IPS-20b (cell line): ENCODE data around the gene UVRAG.
"Not testable (repeated sequence)": the region's sequence is repeated elsewhere in the genome, so short reads cannot be mapped to it uniquely, and the experiment has no call there.

Experiments
- H3K27ac ChIP-seq: one replicate; pipeline ENCODE4 v1.5.1; 2013; ENCODE audit warnings: low read length
- H3K27me3 ChIP-seq: 2 replicates; pipeline ENCODE4 v1.6.1; 2013; ENCODE audit warnings: mild to moderate bottlenecking, low read length, inconsistent platforms; ENCODE audit not compliant: insufficient read depth
- H3K36me3 ChIP-seq: 2 replicates; pipeline ENCODE4 v1.6.1; 2013; ENCODE audit warnings: low read depth, mild to moderate bottlenecking, inconsistent platforms, low read length, moderate library complexity; ENCODE audit not compliant: insufficient read depth
- H3K4me1 ChIP-seq: 2 replicates; pipeline ENCODE4 v1.6.1; 2013; ENCODE audit warnings: mild to moderate bottlenecking, control low read depth, inconsistent platforms, low read length, moderate library complexity; ENCODE audit not compliant: insufficient read depth
- H3K4me3 ChIP-seq: 2 replicates; pipeline ENCODE4 v1.5.1; 2013; ENCODE audit warnings: mild to moderate bottlenecking, low read length, inconsistent platforms
- H3K9ac ChIP-seq: 2 replicates; pipeline ENCODE4 v1.6.1; 2013; ENCODE audit warnings: low read depth, mild to moderate bottlenecking, inconsistent platforms, low read length, moderate library complexity
- H3K9me3 ChIP-seq: 2 replicates; pipeline ENCODE4 v1.6.1; 2013; ENCODE audit warnings: mild to moderate bottlenecking, low read depth, low read length, inconsistent platforms; ENCODE audit not compliant: insufficient read depth

UVRAG gene

GRCh38 chr11:75853563-75853962, 38.6 kb downstream of the UVRAG start:
- not testable (repeated sequence) for H3K4me1 ChIP-seq, H3K27ac ChIP-seq, H3K4me3 ChIP-seq, H3K36me3 ChIP-seq, H3K27me3 ChIP-seq, H3K9ac ChIP-seq, H3K9me3 ChIP-seq

DNA sequence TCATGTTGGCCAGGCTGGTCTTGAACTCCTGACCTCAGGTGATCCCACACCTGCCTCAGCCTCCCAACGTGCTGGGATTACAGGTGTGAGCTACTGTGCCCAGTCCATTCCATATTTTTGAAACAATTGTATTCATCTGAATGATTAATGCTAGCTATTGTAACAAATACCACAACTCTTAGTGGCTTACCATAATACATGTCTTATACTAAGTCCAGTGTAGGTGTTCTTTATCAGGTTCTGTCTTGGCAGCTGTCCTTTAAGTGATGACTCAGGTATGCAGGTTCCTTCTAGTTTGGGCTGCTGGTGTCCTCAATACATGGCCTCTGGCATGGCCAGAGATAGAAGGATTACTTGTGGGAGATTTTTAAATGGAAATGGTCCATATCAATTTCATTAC, 39.0 kb downstream of the UVRAG start:
- no peaks in the 10 kb centered on the region for H3K4me1 ChIP-seq
- H3K9me3 ChIP-seq: no peaks in the 10 kb centered on the region
- H3K9ac ChIP-seq: no peak overlapping the region
- no peak overlapping the region for H3K4me3 ChIP-seq
- no peaks in the 10 kb centered on the region for H3K36me3 ChIP-seq
- H3K27ac ChIP-seq: no peak overlapping the region
- no peaks in the 10 kb centered on the region for H3K27me3 ChIP-seq

- H3K27ac ChIP-seq: no peak overlapping the region
- no peak overlapping the region for H3K4me3 ChIP-seq
- no peaks in the 10 kb centered on the region for H3K4me1 ChIP-seq
- H3K9me3 ChIP-seq: no peaks in the 10 kb centered on the region
- no peaks in the 10 kb centered on the region for H3K36me3 ChIP-seq
- no peaks in the 10 kb centered on the region for H3K27me3 ChIP-seq
- no peak overlapping the region for H3K9ac ChIP-seq
Observed at GRCh38 chr11:75855206-75855605, 40.2 kb downstream of the UVRAG start.

- no peaks in the 10 kb centered on the region for H3K36me3 ChIP-seq
- no peaks in the 10 kb centered on the region for H3K4me1 ChIP-seq
Observed at GRCh38 chr11:75856912-75857311, 41.9 kb downstream of the UVRAG start.

GRCh38 chr11:75858042-75858441, 43.0 kb downstream of the UVRAG start:
- no peaks in the 10 kb centered on the region for H3K9me3 ChIP-seq
- no peak overlapping the region for H3K27ac ChIP-seq
- no peaks in the 10 kb centered on the region for H3K36me3 ChIP-seq
- no peaks in the 10 kb centered on the region for H3K27me3 ChIP-seq
- H3K4me1 ChIP-seq: no peaks in the 10 kb centered on the region
- H3K4me3 ChIP-seq: no peak overlapping the region
- H3K9ac ChIP-seq: no peak overlapping the region

More at GRCh38 chr11:75856912-75857311, 41.9 kb downstream of the UVRAG start:
- H3K27ac ChIP-seq: no peak overlapping the region
- H3K9me3 ChIP-seq: no peaks in the 10 kb centered on the region
- H3K27me3 ChIP-seq: no peaks in the 10 kb centered on the region
- H3K9ac ChIP-seq: no peak overlapping the region
- no peak overlapping the region for H3K4me3 ChIP-seq

DNA sequence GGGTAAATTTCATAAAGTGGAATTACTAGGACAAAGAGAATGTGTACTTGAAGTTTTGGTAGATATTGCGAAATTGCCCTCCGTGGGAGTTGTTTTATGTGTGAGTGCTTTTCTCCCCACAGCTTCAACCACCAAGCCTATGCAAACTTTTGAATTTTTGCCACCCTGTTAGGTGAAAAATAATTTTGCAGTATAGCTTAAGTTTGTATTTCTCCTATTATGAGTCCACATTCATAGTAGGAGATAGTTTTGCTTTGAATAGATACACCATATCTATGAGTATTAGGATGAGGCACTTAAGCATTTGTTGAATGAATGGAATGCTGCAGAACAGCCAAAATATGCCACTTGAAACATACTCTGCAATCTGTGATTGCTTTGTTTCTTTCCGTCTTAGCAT, 43.6 kb downstream of the UVRAG start:
- no peak overlapping the region for H3K9ac ChIP-seq

GRCh38 chr11:75859614-75860013, 44.6 kb downstream of the UVRAG start:
- no peaks in the 10 kb centered on the region for H3K4me1 ChIP-seq
- no peaks in the 10 kb centered on the region for H3K36me3 ChIP-seq
- H3K9me3 ChIP-seq: no peaks in the 10 kb centered on the region
- H3K27me3 ChIP-seq: no peaks in the 10 kb centered on the region
- no peak overlapping the region for H3K27ac ChIP-seq
- no peak overlapping the region for H3K9ac ChIP-seq
- no peak overlapping the region for H3K4me3 ChIP-seq

More for the DNA sequence above, 43.6 kb downstream of the UVRAG start:
- Histone ChIP-seq H3K4me3 (no peak overlapping the region), H3K36me3 (no peaks in the 10 kb centered on the region), H3K27ac (no peak overlapping the region), H3K4me1 (no peaks in the 10 kb centered on the region), H3K27me3 (no peaks in the 10 kb centered on the region), H3K9me3 (no peaks in the 10 kb centered on the region)

GRCh38 chr11:75862437-75862836, 47.4 kb downstream of the UVRAG start:
- Histone ChIP-seq H3K27me3 (no peaks in the 10 kb centered on the region), H3K4me3 (no peak overlapping the region), H3K9me3 (no peaks in the 10 kb centered on the region), H3K36me3 (no peaks in the 10 kb centered on the region), H3K27ac (no peak overlapping the region), H3K9ac (no peak overlapping the region), H3K4me1 (no peaks in the 10 kb centered on the region)

GRCh38 chr11:75867778-75868374, 52.9 kb downstream of the UVRAG start:
- Histone ChIP-seq H3K9ac (no peak overlapping the region), H3K4me1 (no peaks in the 10 kb centered on the region), H3K27me3 (no peaks in the 10 kb centered on the region), H3K4me3 (no peak overlapping the region), H3K9me3 (no peaks in the 10 kb centered on the region), H3K36me3 (no peaks in the 10 kb centered on the region), H3K27ac (no peak overlapping the region)

GRCh38 chr11:75868990-75869389, 54.0 kb downstream of the UVRAG start:
- no peaks in the 10 kb centered on the region for H3K27me3 ChIP-seq
- H3K4me3 ChIP-seq: no peak overlapping the region
- peaks cover 10% of the 10 kb centered on the region for H3K4me1 ChIP-seq
- H3K27ac ChIP-seq: no peak overlapping the region
- no peak overlapping the region for H3K9ac ChIP-seq
- no peaks in the 10 kb centered on the region for H3K9me3 ChIP-seq
- no peaks in the 10 kb centered on the region for H3K36me3 ChIP-seq

- H3K36me3 ChIP-seq: no peaks in the 10 kb centered on the region
- H3K9me3 ChIP-seq: no peaks in the 10 kb centered on the region
- H3K4me1 ChIP-seq: peaks cover 10% of the 10 kb centered on the region
- no peak overlapping the region for H3K4me3 ChIP-seq
- H3K27me3 ChIP-seq: no peaks in the 10 kb centered on the region
- no peak overlapping the region for H3K9ac ChIP-seq
- no peak overlapping the region for H3K27ac ChIP-seq
Observed at GRCh38 chr11:75869661-75870455, 54.8 kb downstream of the UVRAG start.

GRCh38 chr11:75872887-75873416, 57.9 kb downstream of the UVRAG start:
- H3K9me3 ChIP-seq: no peaks in the 10 kb centered on the region
- no peak overlapping the region for H3K4me3 ChIP-seq
- H3K4me1 ChIP-seq: peaks cover 10% of the 10 kb centered on the region
- no peak overlapping the region for H3K9ac ChIP-seq
- no peaks in the 10 kb centered on the region for H3K36me3 ChIP-seq
- no peaks in the 10 kb centered on the region for H3K27me3 ChIP-seq
- no peak overlapping the region for H3K27ac ChIP-seq
